Erythroblast (primary cell): ENCODE results near the gene AP4M1.

Experiments used
- DNase-seq, 2 experiments: peaks; one replicate each; lab custom pipeline; 2025; lab: John Stamatoyannopoulos, UW
- GATA1 ChIP-seq: IDR thresholded peaks from 2 replicates; pipeline ENCODE4 v1.6.1; 2011; ENCODE audit warnings: low read depth, mild to moderate bottlenecking, control low read depth, low read length, moderate library complexity
- POLR2A ChIP-seq: IDR thresholded peaks from 2 replicates; pipeline ENCODE4 v1.6.1; 2011; ENCODE audit warnings: mild to moderate bottlenecking, low read length

Gene AP4M1

DNA sequence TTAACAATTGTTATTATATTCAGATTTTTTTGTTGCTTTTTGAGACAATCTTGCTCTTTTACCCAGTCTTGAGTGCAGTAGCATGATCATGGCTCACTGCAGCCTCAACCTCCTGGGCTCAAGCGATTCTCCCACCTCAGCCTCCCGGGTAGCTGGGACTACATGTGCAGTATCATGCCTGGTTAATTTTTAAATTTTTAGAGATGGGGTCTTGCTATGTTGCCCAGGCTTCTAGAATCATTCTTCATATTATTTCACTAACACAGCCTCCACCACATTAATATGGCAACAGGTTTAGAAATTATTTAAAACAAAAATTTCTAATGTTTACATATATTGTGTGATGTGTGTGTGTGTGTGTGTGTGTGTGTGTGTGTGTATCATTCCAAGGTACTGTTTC, 45.8 kb downstream of the AP4M1 start:
- DNase-seq = no peak
- TF ChIP-seq GATA1 = no peak

GRCh38 chr7:100148225-100148558, 46.7 kb downstream of the AP4M1 start:
- no peak for TF ChIP-seq POLR2A

DNA sequence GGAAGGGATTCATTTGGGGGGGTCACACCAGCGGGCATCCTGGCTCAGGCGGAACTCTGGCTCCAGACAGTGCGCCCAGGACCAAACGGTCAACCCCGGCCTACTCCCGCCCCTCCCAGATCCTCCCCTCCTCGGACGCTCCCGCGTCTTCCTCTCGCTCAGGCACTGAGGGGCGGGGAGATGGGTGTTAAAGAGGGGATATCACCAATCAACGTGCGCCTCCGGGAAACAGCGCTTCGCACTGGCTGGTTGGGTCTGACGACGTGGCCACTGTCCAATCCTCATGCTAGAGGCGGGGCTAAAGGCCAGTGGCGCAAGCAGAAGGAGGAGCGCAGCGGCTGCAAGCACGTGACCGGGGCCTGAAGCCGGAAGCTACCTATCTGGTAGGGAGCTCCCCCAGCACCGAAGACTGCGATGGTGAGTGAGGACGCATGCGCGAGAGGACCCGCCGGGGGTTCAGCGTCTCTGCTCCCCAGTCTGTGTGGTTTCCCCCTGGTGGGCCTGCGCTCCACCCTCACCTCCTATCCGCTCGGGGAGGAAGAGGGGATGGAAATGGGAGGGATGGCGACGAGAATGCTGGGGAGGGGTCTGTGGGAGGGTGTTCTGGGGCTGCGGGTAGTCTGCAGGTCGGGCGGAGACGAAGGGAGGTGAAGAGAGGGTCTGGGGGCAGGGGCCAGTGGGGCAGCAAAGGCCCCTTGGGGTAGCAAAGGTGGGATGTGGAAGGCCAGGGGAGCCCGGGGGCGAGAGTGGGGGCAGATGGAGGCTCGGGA, 47.3 kb downstream of the AP4M1 start, which contains the start of gene LAMTOR4:
TSS of gene LAMTOR4 (plus strand) at position 360 of the 770 bp plus-strand sequence. CDS start at position 415, 55 bp downstream.
- TF ChIP-seq POLR2A = peak; percentile 85
- TF ChIP-seq GATA1 = no peak

More at GRCh38 chr7:100148225-100148558, 46.7 kb downstream of the AP4M1 start:
- no peak for DNase-seq

DNA sequence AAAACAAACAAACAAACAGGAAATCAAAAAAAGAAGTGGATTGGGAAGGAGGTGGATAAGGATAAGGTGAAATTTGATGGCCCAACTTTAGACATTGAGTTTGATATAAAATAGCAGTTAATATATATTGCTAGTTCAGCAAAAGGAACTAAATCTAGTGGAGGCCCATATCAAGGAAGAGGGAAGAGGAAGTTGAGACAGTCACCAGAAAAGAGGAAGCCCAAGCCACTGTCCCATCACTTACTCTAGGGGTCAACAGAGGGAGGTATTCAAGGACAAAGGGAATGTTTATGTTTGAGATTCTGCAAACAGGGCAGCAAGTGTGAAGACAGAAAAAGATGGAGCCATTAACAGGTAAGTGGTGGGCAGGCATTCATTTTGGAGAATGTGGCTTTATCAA, 51.0 kb downstream of the AP4M1 start:
- TF ChIP-seq GATA1 (no peak), POLR2A (no peak)
- DNase-seq = no peak

More for the DNA sequence above, 47.3 kb downstream of the AP4M1 start, which contains the start of gene LAMTOR4:
- DNase-seq = peak; percentile 99

GRCh38 chr7:100152937-100153666, 51.7 kb downstream of the AP4M1 start:
- no peak for TF ChIP-seq POLR2A
- TF ChIP-seq GATA1 = no peak
- DNase-seq = no peak

DNA sequence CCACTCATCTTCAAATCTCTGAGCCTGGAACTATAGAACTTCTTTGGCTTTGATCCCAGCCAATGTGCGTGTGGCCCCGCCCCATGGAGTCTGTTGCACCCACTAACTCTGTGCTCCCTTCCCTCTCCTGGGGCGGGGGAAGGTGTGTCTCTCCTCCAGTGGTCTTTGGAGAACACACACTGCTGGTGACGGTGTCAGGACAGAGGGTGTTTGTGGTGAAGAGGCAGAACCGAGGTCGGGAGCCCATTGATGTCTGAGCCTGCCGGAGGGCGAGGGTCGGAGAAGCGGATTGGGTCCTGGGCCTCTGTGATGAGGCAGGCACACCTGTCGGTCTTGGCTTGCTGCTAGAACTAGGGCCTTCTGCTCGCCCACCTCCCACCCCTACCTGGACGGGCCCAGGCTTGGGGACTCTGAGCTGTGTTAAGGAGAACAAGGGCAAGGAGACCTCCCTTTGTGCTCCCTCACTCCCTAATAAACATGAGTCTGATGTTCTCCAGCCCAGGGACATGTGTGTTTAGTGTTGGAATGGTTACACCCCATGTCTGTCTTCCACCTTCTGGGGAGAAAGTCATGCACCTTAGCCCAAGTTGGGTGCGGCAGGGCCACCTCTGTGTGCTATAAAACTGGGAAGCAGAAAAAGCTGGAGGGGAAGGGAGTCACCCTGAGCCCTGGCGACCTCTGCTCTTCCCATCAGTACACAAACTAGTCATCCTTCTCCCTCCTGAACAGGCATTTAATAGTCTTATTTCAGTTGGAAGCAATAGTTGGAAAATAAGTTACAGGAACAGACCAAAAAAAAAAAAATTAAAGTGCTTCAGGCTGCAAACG, 52.5 kb downstream of the AP4M1 start:
- DNase-seq = peak in 1 of 2 experiments; percentile 28

DNA sequence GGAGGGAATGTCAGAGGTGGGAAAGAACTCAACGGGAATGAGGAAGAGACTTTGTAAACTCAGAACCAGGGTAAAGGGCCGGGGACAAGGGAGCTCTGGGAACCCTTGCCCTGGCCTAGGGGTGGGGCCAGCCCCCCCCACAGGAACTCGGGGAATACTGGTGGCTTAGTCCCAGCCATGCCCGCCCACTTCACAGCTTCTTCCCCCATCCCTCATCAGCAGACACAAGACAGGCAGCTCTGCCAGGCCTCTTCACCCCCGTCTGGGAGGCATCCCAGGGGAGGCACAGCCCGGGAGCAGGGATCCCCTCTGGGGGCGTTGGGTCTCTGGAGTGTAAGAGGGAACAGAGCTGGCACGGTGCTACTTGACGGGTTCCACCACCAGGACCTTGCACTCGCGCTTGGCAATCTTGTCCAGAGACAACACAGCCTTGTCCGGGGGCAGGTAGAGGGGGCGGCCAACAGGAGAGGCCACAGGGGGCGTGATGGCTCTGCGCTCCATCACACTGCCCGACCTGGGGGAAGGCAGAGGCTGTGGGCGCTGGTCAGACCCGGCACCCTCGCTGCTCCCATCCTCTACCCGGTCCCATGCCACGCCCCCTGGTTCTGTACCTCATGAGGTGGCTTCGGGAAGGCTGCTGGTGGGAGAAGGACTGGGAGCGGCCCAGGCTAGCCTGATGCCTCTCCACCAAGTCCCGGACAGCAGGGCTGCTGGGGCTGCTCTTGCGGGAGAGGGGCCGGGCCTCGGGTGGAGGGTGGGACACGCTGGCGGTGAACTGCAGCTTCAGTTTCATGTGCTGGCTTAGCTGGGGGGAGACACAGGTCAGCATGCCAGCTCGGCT, 53.4 kb downstream of the AP4M1 start:
- no peak for DNase-seq
- no peak for TF ChIP-seq GATA1
- no peak for TF ChIP-seq POLR2A

More for the DNA sequence above, 52.5 kb downstream of the AP4M1 start:
- TF ChIP-seq POLR2A = no peak
- TF ChIP-seq GATA1 = no peak

DNA sequence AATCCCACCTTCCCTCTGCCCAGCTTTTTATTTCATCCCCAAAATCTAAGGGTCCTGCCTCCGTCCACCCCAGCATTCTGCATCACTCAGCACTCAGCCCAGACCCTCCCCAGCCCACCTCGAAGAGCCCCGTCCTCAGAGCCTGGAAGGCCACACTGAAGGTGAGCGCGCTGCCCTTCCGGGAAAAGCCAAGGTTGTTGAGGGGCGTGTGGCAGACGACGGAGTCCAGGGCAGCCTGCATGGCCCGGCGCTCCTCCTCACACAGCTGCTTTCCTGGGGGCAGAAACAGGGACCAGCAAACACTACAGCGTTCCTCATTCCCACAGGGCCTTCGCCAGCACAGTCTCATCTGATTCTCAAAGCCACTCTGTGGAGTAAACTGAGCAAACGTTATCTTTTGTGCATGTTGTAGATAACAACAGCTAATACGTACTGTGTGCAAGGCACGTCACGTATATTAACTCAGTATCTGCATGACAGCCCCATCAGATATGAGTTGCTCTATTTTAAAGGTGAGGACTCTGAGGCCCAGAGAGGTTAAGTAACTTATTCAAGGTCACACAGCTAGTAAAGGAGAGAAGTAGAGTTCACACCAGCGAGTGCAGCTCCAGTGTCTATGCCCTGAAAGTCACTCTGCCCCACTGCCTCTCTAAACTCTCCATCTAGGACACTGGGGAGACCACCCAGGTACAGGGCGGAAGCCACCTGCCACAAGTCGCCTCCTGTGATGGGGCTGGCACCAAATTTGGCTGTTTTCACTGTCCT, 54.3 kb downstream of the AP4M1 start:
- no peak for DNase-seq
- TF ChIP-seq POLR2A = no peak
- no peak for TF ChIP-seq GATA1

GRCh38 chr7:100156331-100157068, 55.1 kb downstream of the AP4M1 start:
- peak in 1 of 2 experiments; percentile 34 for DNase-seq
- TF ChIP-seq GATA1 = no peak
- TF ChIP-seq POLR2A = peak; percentile 16

- no peak for DNase-seq
- TF ChIP-seq POLR2A (no peak), GATA1 (no peak)
Observed at GRCh38 chr7:100157069-100157333, 55.6 kb downstream of the AP4M1 start.

DNA sequence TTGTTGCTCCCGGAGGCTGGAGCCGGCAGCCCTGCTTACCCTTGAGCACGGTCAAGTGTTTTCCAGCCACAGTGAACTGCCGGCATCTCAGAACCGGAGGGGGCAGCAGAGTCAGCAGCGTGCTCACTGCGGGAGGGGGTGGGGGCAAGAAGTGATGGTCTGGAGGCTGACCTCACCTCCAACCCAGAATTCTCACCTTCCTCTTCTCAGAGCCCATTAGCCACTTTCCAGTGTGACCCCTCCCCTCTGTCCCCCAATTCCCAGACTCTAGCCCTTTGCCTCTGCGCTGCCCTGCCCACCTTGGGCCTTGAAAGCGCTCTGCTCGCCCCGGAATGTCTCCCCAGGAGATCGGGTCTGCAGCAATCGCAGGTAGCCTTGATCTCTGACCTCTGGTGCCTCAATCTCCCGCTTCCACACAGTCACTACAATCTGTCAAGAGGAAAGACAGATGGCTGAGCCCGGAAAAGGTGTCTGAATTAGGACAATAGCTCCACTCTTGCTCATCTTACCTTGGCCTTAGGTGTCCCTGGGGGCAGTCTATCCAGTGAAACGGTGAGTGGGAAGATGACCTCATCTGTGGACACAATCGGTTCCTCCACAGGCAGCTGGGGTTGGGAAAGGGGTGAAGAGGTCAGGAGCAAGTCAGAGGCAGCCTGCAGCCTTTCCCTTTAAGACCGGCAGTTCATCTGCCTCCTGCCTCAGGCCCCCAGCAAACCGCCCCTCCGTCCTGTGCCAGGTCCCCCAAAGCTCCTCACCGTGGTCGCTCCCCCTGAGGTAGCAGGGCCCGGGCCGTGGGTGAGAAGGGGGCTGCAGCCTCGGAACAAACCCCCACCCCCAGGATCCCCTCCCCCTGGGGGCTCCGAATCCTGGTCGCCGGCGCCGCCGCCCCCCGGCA, 56.1 kb downstream of the AP4M1 start:
- TF ChIP-seq POLR2A (no peak), GATA1 (no peak)
- peak; percentile 20 to 41 for DNase-seq
